Epithelial cell of umbilical artery (primary cell): ENCODE data around the gene FAM161B. TPM values are rescaled to one million over a fixed set of nuclear protein-coding genes. Genes with fewer than 3 reads are reported as not detected.

Source experiments
- total RNA-seq: library from RNA; depleted of rRNA; stranded (reverse); fragments of >200 nt; gene quantifications from 2 replicates; pipeline ENCODE4 v1.2.3, GENCODE V29; 2014

FAM161B gene, protein sequence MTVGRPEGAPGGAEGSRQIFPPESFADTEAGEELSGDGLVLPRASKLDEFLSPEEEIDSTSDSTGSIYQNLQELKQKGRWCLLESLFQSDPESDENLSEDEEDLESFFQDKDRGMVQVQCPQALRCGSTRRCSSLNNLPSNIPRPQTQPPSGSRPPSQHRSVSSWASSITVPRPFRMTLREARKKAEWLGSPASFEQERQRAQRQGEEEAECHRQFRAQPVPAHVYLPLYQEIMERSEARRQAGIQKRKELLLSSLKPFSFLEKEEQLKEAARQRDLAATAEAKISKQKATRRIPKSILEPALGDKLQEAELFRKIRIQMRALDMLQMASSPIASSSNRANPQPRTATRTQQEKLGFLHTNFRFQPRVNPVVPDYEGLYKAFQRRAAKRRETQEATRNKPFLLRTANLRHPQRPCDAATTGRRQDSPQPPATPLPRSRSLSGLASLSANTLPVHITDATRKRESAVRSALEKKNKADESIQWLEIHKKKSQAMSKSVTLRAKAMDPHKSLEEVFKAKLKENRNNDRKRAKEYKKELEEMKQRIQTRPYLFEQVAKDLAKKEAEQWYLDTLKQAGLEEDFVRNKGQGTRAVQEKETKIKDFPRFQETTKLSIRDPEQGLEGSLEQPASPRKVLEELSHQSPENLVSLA
- total RNA-seq = 1.7 and 1.9 TPM in 2 replicates

DNA sequence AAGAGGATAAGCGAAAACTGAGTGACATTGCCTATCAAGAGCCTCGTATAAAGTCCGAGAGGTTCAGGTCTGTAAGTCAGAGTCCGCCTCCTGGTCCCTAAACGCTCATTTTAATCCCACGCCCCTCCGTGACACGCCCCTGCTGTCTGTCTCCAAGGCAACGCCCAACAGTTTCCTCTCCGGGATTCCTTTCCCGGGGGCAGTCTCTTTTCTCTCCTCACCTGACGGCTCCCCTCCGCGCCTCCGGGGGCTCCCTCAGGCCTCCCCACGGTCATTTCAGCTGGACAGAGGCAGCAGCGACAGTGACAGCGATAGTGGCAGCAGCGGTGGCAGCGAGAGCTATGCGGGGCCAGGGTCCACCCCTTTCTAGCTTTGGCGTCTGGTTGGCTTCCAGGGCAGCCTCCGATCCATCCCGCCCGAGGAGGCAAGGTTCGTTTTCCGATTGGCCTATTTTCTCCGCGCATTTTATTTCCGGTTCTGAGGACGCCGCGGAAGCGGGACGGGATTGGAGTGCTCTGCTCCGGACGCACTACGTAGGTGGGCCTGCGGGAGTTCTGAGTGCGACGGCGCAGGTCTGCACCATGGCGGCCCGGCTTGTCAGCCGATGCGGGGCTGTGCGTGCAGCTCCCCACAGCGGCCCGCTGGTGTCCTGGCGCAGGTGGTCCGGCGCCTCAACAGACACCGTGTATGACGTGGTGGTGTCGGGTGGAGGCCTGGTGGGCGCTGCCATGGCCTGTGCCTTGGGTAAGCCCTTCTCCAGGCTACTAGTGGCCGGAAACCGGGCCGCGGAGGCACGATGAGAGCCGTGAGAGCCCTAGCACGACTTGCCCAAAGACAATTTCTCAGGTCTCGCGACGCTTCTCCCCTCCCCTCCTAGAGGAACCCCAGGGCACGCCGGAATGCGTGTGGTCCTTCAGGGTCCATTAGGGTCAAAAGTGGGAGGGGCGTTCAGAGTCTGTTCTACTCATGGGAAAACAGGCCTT lies at the start of gene FAM161B, which contains the start of gene COQ6:
Gene FAM161B (minus strand): TSS at position 343 of the 983 bp plus-strand sequence. CDS start 68 bp downstream, at position 275.
Gene COQ6 (plus strand): TSS at position 551 of the 983 bp plus-strand sequence. CDS start 31 bp downstream, at position 582.

DNA sequence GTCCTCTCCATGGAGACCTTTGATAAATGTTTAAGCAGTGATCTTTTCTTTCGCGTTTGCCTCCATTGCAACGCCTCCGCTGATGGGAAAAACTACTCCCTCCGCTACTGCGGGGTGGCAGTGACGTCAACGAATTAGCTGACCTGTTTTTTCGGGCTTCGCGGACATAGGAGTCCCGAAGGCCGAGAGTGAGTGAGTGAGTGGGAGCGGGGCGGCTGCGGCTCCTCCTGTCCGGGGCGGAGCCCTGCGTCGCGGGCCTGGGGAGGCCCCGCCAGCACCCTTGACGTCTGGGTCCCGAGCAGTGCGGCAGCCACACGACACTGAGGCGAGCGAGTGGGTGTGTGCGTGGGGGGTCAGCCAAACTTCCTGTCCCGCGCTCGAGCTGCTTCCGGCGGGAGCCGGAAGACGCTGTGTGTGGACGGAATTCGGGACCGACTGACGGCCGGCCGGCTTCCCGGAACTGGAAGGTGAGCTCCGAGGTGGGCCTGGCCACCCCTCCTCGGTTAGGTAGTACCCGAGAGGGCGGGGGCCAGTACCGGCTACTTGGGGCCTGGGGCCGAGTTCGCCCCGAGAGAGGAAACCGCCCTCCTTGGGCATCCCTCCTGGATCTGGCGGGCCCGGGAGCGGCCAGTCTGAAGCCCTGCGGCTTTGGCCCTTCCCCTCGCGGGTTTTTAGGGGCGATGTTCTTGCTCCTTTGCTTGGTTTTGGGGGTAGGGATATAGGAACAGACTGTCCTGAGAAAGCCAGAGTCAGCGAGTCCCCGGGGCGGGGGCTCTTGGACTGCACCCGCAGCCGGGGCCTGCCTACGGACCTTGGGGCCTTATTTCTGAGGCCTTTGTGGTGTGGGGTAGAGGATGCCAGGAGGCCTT lies 63.2 kb downstream of the FAM161B start, which contains the start of gene ZNF410:
Gene ZNF410 (plus strand): TSS at position 411 of the 869 bp plus-strand sequence. CDS start 5,317 bp downstream, outside the sequence.

Other genes with a start within 250 kb of the FAM161B start
- 21.1 and 22.7 TPM in 2 replicates for gene PNMA1, start 235.7 kb downstream of the FAM161B start, total RNA-seq
- gene PTGR2, start 98.3 kb downstream of the FAM161B start, total RNA-seq = 1.9 and 2.1 TPM in 2 replicates
- gene ZNF410, start 63.2 kb downstream of the FAM161B start, total RNA-seq = 67.9 and 72.0 TPM in 2 replicates
- gene COQ6, start 208 bp upstream of the FAM161B start, total RNA-seq = 15.5 and 18.8 TPM in 2 replicates
- gene ENTPD5, start 69.2 kb upstream of the FAM161B start, total RNA-seq = 6.8 TPM in 2 replicates
- 1.9 and 2.4 TPM in 2 replicates for gene BBOF1, start 69.3 kb upstream of the FAM161B start, total RNA-seq
- gene ALDH6A1, start 134.4 kb upstream of the FAM161B start, total RNA-seq = 14.3 and 24.2 TPM in 2 replicates
- 9.1 and 10.9 TPM in 2 replicates for gene LIN52, start 134.9 kb upstream of the FAM161B start, total RNA-seq